GM23248 (cell line): Measurements from ENCODE around the gene CSRNP3. TPM values are rescaled to one million over a fixed set of nuclear protein-coding genes. Genes with fewer than 3 reads are reported as not detected.

Experiments used
- DNase-seq: peaks from one replicate; pipeline ENCODE4 v3.0.0-alpha.2; 2015
- H2AFZ ChIP-seq: fragments of 200-600 bp; sonication (generic); 2 replicates; pipeline ENCODE4 v1.6.1; 2016; ENCODE audit warnings: antibody characterized with exemption
- H3F3A ChIP-seq: fragments of 200-600 bp; sonication (generic); 2 replicates; pipeline ENCODE4 v1.6.1; 2016; ENCODE audit warnings: mild to moderate bottlenecking, antibody characterized with exemption, mixed run types; ENCODE audit not compliant: insufficient read depth
- H3K27ac ChIP-seq: fragments of 200-600 bp; sonication (generic); 2 replicates; pipeline ENCODE4 v1.5.1; 2016; ENCODE audit warnings: mild to moderate bottlenecking
- H3K27me3 ChIP-seq: fragments of 200-600 bp; sonication (generic); replicated peaks from 2 replicates; pipeline ENCODE4 v1.6.1; 2016; ENCODE audit warnings: mild to moderate bottlenecking; ENCODE audit not compliant: insufficient read depth
- H3K36me3 ChIP-seq: fragments of 200-600 bp; sonication (generic); 2 replicates; pipeline ENCODE4 v1.6.1; 2016; ENCODE audit warnings: low read depth, mild to moderate bottlenecking
- H3K4me1 ChIP-seq: fragments of 200-600 bp; sonication (generic); 2 replicates; pipeline ENCODE4 v1.6.1; 2016; ENCODE audit warnings: mild to moderate bottlenecking; ENCODE audit not compliant: insufficient read depth
- H3K4me2 ChIP-seq: fragments of 200-600 bp; sonication (generic); one replicate; pipeline ENCODE4 v1.6.1; 2016; ENCODE audit warnings: mild to moderate bottlenecking; ENCODE audit not compliant: unreplicated experiment
- H3K4me3 ChIP-seq: fragments of 200-600 bp; sonication (generic); 2 replicates; pipeline ENCODE4 v1.5.1; 2016; ENCODE audit warnings: mild to moderate bottlenecking
- H3K79me2 ChIP-seq: fragments of 200-600 bp; sonication (generic); 2 replicates; pipeline ENCODE4 v1.6.1; 2016; ENCODE audit warnings: mild to moderate bottlenecking; ENCODE audit not compliant: insufficient read depth
- H3K9ac ChIP-seq: fragments of 200-600 bp; sonication (generic); 2 replicates; pipeline ENCODE4 v1.6.1; 2016; ENCODE audit warnings: mild to moderate bottlenecking
- H3K9me2 ChIP-seq: fragments of 200-600 bp; sonication (generic); 2 replicates; pipeline ENCODE4 v1.6.1; 2016; ENCODE audit warnings: mixed run types, mild to moderate bottlenecking, moderate library complexity; ENCODE audit not compliant: insufficient read depth
- H3K9me3 ChIP-seq: fragments of 200-600 bp; sonication (generic); one replicate; pipeline ENCODE4 v1.6.1; 2017; ENCODE audit warnings: low read depth
- H4K20me1 ChIP-seq: fragments of 200-600 bp; sonication (generic); 2 replicates; pipeline ENCODE4 v1.6.0; 2016; ENCODE audit not compliant: insufficient read depth
- EZH2 ChIP-seq: fragments of 200-600 bp; sonication (generic); IDR thresholded peaks from 2 replicates; pipeline ENCODE4 v1.6.1; 2018; ENCODE audit warnings: antibody characterized with exemption, mild to moderate bottlenecking; ENCODE audit not compliant: insufficient read depth, poor library complexity, severe bottlenecking
- EZH2phosphoT487 ChIP-seq: fragments of 200-600 bp; sonication (generic); IDR thresholded peaks from 2 replicates; pipeline ENCODE4 v1.6.1; 2018; ENCODE audit warnings: antibody characterized with exemption, moderate library complexity, mild to moderate bottlenecking, low read depth; ENCODE audit not compliant: insufficient read depth
- WGBS, 2 experiments: methylation state at CpG; one replicate each; pipeline ENCODE4 v1.1.6; 2015 to 2017; ENCODE audit warnings: low lambda C conversion rate in 2 of 2, low coverage in 1 of 2; ENCODE audit errors: missing lambda C conversion rate in 2 of 2; 5-methylcytosine and 5-hydroxymethylcytosine counted together
- in situ Hi-C: fragments of 300-500 bp; cut with MboI; formaldehyde crosslinking; loops from 2 replicates; pipeline ENCODE4 v1.15.0; 2020
- polyA plus RNA-seq: library from polyadenylated mRNA; unstranded; fragments of >200 nt; fragmentation: Nextera tagmentation; extraction: Ambion mirVana; gene quantifications from 2 replicates; pipeline ENCODE4 v1.2.1, GENCODE V29; 2016
- total RNA-seq: library from RNA; depleted of rRNA; stranded (reverse); fragments of >200 nt; shearing (Covaris generic); gene quantifications from 2 replicates; pipeline ENCODE4 v1.2.3, GENCODE V29; 2014

CSRNP3 gene
- total and polyA plus RNA-seq, 2 experiments from 2014 or later, result 0.43 to 0.73 TPM

- H3K4me3 ChIP-seq, result no peak overlapping the region
- H3K79me2 ChIP-seq, result no peaks in the 10 kb centered on the region
- TF ChIP-seq EZH2phosphoT487 (no peak), EZH2 (no peak)
- WGBS, 2 experiments, result 30 to 34% methylated on average over 6 of the region's 6 CpGs
- no peak overlapping the region for H3K27ac ChIP-seq
- H3F3A ChIP-seq, result no peaks in the 10 kb centered on the region
- no peaks in the 10 kb centered on the region for H3K27me3 ChIP-seq
- 0 out of 2 replicates have a peak, but pooled peaks cover 7% of the 10 kb centered on the region for H3K9me2 ChIP-seq
- no peaks in the 10 kb centered on the region for H3K9me3 ChIP-seq
- no peak overlapping the region for H3K4me2 ChIP-seq
- no peaks in the 10 kb centered on the region for H3K36me3 ChIP-seq
- no peaks in the 10 kb centered on the region for H4K20me1 ChIP-seq
- no peak for DNase-seq
- in situ Hi-C loops, result no loop called here
- H3K9ac ChIP-seq, result no peak overlapping the region
- no peaks in the 10 kb centered on the region for H3K4me1 ChIP-seq
- 0 out of 2 replicates have a peak overlapping the region, but pooled peaks have one; percentile 27 for H2AFZ ChIP-seq
These were observed 141.1 kb downstream of the CSRNP3 start for GRCh38 chr2:165610591-165611029.

- H3K36me3 ChIP-seq, result no peaks in the 10 kb centered on the region
- no peak overlapping the region for H3K9ac ChIP-seq
- peaks cover 10% of the 10 kb centered on the region for H3K4me1 ChIP-seq
- no peak overlapping the region for H3K4me3 ChIP-seq
- no peak overlapping the region for H3K27ac ChIP-seq
- peaks cover 16% of the 10 kb centered on the region; the same call in 1 of the 2 replicates for H3F3A ChIP-seq
- TF ChIP-seq EZH2, result no peak
- no peak for TF ChIP-seq EZH2phosphoT487
- no peaks in the 10 kb centered on the region for H3K9me2 ChIP-seq
- H4K20me1 ChIP-seq, result no peaks in the 10 kb centered on the region
- no peak overlapping the region for H2AFZ ChIP-seq
- in situ Hi-C loops, result no loop called here
- DNase-seq, result no peak
- H3K4me2 ChIP-seq, result no peak overlapping the region
- no peaks in the 10 kb centered on the region for H3K27me3 ChIP-seq
- no peaks in the 10 kb centered on the region for H3K9me3 ChIP-seq
- H3K79me2 ChIP-seq, result no peaks in the 10 kb centered on the region
- WGBS, 2 experiments, result 82 to 90% methylated on average over 3 to 4 of the region's 4 CpGs
These were observed 148.4 kb downstream of the CSRNP3 start for GRCh38 chr2:165617741-165618481.

- in situ Hi-C loops, result no loop called here
- Histone ChIP-seq H3K4me3 (no peak overlapping the region), H3K36me3 (no peaks in the 10 kb centered on the region), H3K9ac (no peak overlapping the region), H3K79me2 (no peaks in the 10 kb centered on the region), H4K20me1 (no peaks in the 10 kb centered on the region), H3K4me1 (peaks cover 10% of the 10 kb centered on the region), H3F3A (peaks cover 16% of the 10 kb centered on the region; the same call in 1 of the 2 replicates), H3K4me2 (no peak overlapping the region), H3K9me2 (no peaks in the 10 kb centered on the region), H3K27ac (no peak overlapping the region), H3K9me3 (no peaks in the 10 kb centered on the region), H2AFZ (no peak overlapping the region), H3K27me3 (no peaks in the 10 kb centered on the region)
- no peak for DNase-seq
- TF ChIP-seq EZH2 (no peak), EZH2phosphoT487 (no peak)
- 63 to 67% methylated on average over 1 of the region's 1 CpG for WGBS, 2 experiments
These were observed 149.3 kb downstream of the CSRNP3 start for GRCh38 chr2:165618806-165619205.

- 4 to 10% methylated on average over 5 of the region's 5 CpGs for WGBS, 2 experiments
- Histone ChIP-seq H3F3A (peaks cover 16% of the 10 kb centered on the region; the same call in 1 of the 2 replicates), H3K36me3 (no peaks in the 10 kb centered on the region), H3K4me3 (no peak overlapping the region), H3K9me3 (no peaks in the 10 kb centered on the region), H2AFZ (peak overlapping the region; percentile 66), H3K4me2 (peak overlapping the region; percentile 29), H3K27me3 (no peaks in the 10 kb centered on the region), H4K20me1 (no peaks in the 10 kb centered on the region), H3K4me1 (peaks cover 10% of the 10 kb centered on the region), H3K79me2 (no peaks in the 10 kb centered on the region), H3K9ac (no peak overlapping the region), H3K9me2 (no peaks in the 10 kb centered on the region), H3K27ac (no peak overlapping the region)
- in situ Hi-C loops, result no loop called here
- no peak for TF ChIP-seq EZH2phosphoT487
- no peak for TF ChIP-seq EZH2
- DNase-seq, result peak; percentile 49
These were observed 151.6 kb downstream of the CSRNP3 start for GRCh38 chr2:165621086-165621560.
